SJSA1 (cell line): ENCODE results near the gene PADI6. TPM values are rescaled to one million over a fixed set of nuclear protein-coding genes. Genes with fewer than 3 reads are reported as not detected.
A peak's percentile ranks its signal among the peaks of the same experiment; 100 is the strongest.
"Not testable (repeated sequence)": the region's sequence is repeated elsewhere in the genome, so short reads cannot be mapped to it uniquely, and the experiment has no call there.

Source experiments
- DNase-seq, 2 experiments: peaks; one replicate each; pipeline ENCODE4 v3.0.0-alpha.2; 2015 to 2020; ENCODE audit warnings: low spot score in 2 of 2, low read depth in 1 of 2
- H3K27ac ChIP-seq: fragments of 250-450 bp; sonication (Bioruptor Pico); 2 replicates; pipeline ENCODE4 v1.5.1; 2020; ENCODE audit warnings: mild to moderate bottlenecking, moderate library complexity
- H3K27me3 ChIP-seq: fragments of 250-450 bp; sonication (Bioruptor Pico); replicated peaks from 2 replicates; pipeline ENCODE4 v1.5.1; 2020; ENCODE audit warnings: mild to moderate bottlenecking, moderate library complexity
- H3K36me3 ChIP-seq: fragments of 250-450 bp; sonication (Bioruptor Pico); 2 replicates; pipeline ENCODE4 v1.5.1; 2020; ENCODE audit warnings: mild to moderate bottlenecking
- H3K4me1 ChIP-seq: fragments of 250-450 bp; sonication (Bioruptor Pico); replicated peaks from 2 replicates; pipeline ENCODE4 v1.6.1; 2021; ENCODE audit warnings: mild to moderate bottlenecking
- H3K4me3 ChIP-seq: fragments of 250-450 bp; sonication (Bioruptor Pico); 2 replicates; pipeline ENCODE4 v1.5.1; 2020; ENCODE audit warnings: mild to moderate bottlenecking
- H3K9me3 ChIP-seq: fragments of 250-450 bp; sonication (Bioruptor Pico); replicated peaks from 2 replicates; pipeline ENCODE4 v1.5.1; 2020; ENCODE audit warnings: mild to moderate bottlenecking
- total RNA-seq: library from RNA; depleted of rRNA; stranded (reverse); fragments of >200 nt; shearing (Covaris generic); gene quantifications from 2 replicates; pipeline ENCODE4 v1.2.3, GENCODE V29; 2014; rRNA removed

Gene PADI6
- total RNA-seq = not detected in 2 replicates

DNA sequence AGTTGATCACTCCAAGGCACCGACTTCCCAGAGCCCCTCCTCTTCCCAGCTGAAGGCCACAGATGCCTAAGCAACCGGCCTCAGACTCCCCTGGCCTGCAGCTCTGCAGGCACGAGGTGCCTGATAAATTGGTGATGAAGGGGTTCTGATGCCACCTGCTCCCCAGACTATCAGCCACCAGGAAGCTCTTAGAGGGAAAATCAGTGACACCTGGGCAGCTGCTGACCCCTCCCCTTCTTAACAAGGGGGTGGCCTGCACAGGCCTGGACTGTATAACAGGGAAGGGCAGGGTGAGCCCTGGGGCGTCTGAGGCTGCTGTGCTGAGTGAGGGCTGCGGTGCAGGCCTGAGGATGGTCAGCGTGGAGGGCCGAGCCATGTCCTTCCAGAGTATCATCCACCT is at the start of gene PADI6:
Gene PADI6, plus strand, starts transcription at position 301 of the 400 bp plus-strand sequence. Its CDS starts 50 bp downstream, at position 351.
- Histone ChIP-seq H3K4me3 (no peak within 1 kb of the TSS), H3K36me3 (no peaks in the 10 kb centered on the region), H3K27me3 (peaks cover 9% of the 10 kb centered on the region), H3K4me1 (no peaks in the 10 kb centered on the region), H3K9me3 (no peaks in the 10 kb centered on the region), H3K27ac (no peak within 1 kb of the TSS)
- no peak for DNase-seq

DNA sequence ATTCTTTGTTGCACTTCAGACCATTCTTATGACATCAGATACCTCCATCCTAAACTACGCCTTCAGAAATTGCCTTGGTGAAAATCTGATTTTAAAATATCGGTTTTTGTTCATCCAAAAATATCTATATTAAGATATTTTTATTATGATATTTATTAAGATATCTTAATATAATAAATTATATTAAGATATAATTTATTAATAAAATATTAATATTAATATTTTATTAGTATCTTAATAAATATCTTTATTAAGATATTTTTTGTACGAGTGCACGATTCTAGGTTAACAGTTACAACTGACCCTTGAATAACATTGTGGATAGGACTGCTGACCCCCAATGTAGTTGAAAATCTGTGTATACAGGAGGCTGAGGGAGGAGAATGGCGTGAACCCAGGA is 43.1 kb upstream of the PADI6 start:
- DNase-seq = no peak
- Histone ChIP-seq H3K4me3 (no peak overlapping the region), H3K9me3 (no peaks in the 10 kb centered on the region; the same call in 1 of the 2 replicates), H3K27me3 (peaks cover 22% of the 10 kb centered on the region), H3K36me3 (no peaks in the 10 kb centered on the region), H3K4me1 (no peaks in the 10 kb centered on the region), H3K27ac (no peak overlapping the region)

DNA sequence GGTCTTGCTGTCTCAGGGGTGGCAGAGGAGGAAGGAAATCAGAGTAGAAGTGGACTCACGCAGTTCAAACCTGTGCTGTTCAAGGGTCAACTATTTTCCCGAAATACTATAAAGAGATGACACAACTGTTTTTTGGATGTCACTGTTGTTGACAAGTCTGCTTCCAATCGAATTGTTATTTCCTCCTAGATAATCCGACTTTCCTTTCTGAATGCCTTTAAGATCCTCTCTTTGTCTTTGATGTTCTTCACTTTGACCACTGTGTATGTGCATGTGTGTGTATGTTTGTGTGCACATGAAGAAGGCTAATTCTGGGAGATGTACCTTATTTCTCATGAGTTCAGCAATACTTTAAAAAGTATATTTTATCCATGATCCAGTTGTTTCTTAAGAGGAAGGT is 42.4 kb upstream of the PADI6 start:
- Histone ChIP-seq H3K4me1 (no peaks in the 10 kb centered on the region), H3K9me3 (no peaks in the 10 kb centered on the region; the same call in 1 of the 2 replicates), H3K36me3 (no peaks in the 10 kb centered on the region), H3K27ac (no peak overlapping the region), H3K27me3 (peaks cover 20% of the 10 kb centered on the region), H3K4me3 (no peak overlapping the region)
- no peak for DNase-seq

DNA sequence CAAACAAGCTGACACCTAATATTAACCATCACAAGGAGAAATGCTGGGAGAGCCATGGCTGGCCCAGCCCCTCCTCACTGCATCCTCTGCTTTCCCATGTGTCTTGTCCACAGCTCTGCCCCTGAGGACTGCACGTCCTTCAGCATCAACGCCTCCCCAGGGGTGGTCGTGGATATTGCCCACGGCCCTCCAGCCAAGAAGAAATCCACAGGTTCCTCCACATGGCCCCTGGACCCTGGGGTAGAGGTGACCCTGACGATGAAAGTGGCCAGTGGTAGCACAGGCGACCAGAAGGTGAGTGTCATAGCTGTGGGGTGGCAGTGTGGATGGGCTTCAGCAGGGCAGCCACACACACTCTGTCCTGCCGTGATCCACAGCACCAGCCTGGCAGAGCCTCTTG is 41.1 kb upstream of the PADI6 start:
- no peak for DNase-seq
- Histone ChIP-seq H3K4me1 (no peaks in the 10 kb centered on the region), H3K36me3 (no peaks in the 10 kb centered on the region), H3K27me3 (peaks cover 11% of the 10 kb centered on the region; the same call in 1 of the 2 replicates), H3K9me3 (no peaks in the 10 kb centered on the region; the same call in 1 of the 2 replicates), H3K4me3 (no peak overlapping the region), H3K27ac (no peak overlapping the region)

DNA sequence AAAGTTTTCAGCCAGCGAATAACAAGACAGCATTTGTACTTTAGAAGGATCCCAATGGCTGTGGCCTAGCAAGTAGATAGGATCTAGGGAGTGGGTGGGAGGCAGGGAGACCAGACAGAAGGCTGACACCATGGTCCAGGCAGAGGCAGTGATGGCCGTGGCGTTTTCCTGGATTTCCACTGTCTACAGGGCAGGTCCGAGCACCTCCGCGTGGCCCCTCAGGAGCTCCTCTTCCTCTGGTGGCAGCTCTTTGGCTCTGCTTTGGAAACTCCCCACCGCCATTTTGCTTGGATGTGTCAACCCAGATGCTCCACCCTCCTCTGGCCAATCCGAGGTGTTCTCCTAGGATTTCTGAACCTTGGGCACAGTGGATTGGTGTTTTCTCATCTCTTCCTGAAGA is 38.9 kb upstream of the PADI6 start:
- DNase-seq = no peak
- H3K4me1 ChIP-seq = no peaks in the 10 kb centered on the region
- H3K27me3 ChIP-seq = 0 out of 2 replicates have a peak, but pooled peaks cover 7% of the 10 kb centered on the region
- H3K9me3 ChIP-seq = no peaks in the 10 kb centered on the region; the same call in 1 of the 2 replicates
- no peak overlapping the region for H3K4me3 ChIP-seq
- H3K27ac ChIP-seq = no peak overlapping the region
- H3K36me3 ChIP-seq = no peaks in the 10 kb centered on the region

DNA sequence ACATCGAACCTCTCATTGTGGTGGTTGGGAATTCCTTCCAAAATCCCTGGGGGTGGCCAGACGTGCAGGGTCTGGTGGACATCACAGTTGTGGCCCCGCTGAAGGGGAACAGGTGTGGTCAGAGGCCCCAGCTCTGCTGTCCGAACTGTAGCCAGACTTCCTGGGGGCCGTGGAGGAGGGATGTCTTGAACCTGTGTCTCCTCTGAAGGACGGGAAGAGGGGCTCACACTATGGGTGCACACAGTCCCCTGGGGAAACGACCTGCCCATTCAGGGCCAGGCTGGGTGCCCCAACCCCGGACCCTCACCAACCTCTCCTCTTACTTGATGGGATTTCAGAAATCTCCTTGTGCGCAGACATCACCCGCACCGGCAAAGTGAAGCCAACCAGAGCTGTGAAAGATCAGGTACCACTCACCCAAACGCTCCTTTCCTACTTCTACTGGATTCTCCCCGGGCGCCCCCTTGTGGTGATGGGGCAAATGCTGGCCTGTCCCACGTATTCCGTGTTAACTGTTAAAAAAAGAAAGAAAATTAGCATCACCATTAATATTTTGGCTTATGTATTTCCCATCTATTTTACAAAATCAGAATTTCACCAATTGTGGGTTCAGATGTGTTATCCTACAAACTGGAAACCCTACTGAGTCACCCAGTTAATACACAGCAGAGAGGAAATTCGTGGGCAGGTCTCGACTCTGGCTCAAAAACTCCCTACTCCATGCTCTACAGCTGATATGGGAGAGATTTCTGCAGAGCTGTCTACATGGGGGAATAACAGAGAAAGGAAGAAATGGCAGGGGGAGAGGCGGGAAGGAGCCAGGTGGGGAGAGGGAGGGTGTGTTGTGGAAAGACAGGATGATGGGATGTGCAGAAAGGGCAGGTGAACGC is 35.9 kb upstream of the PADI6 start:
- H3K36me3 ChIP-seq = no peaks in the 10 kb centered on the region
- no peak overlapping the region for H3K27ac ChIP-seq
- DNase-seq = peak; percentile 54 to 81
- no peak overlapping the region for H3K4me3 ChIP-seq
- H3K9me3 ChIP-seq = no peaks in the 10 kb centered on the region; the same call in 1 of the 2 replicates
- no peaks in the 10 kb centered on the region for H3K27me3 ChIP-seq
- H3K4me1 ChIP-seq = no peaks in the 10 kb centered on the region

DNA sequence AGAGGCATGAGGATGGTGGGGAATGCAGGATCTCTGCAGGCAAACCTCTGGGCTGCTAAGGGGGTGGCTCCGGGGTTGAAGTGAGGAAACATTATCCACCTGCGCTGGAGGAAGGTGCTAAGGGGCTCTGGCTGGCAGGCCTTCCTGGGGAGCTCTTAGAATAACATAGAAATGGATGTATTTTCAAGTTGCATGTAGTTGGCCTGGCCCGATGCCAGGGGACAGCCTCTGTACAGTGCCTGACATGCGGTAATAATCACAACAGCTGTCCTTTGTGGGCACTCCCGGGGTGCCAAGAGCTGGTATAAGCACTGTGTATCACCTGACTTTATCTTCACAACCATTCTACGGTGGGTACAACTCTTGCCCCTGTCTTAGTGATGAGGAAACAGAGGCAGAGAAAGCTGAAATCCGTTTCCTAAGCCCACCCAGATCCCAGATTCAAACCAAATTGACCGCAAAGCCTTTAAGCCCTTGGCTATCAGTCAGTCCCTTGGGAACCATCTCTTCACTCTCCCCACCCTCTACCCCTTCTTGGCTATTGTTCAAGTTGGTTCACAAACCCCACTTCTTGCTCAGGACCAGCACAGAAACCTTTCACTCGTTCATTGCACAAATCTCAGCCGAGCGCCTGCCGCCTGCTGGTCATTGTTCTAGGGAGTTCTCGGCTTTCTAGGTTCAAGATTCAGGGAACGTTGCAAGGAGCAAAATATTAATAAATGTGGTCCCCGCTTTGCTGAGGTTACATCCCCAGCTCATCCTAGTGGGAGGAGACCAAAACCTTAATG is 33.1 kb upstream of the PADI6 start:
- H3K9me3 ChIP-seq = no peaks in the 10 kb centered on the region
- DNase-seq = no peak
- H3K4me3 ChIP-seq = no peak overlapping the region
- no peaks in the 10 kb centered on the region for H3K36me3 ChIP-seq
- H3K27me3 ChIP-seq = no peaks in the 10 kb centered on the region
- no peaks in the 10 kb centered on the region for H3K4me1 ChIP-seq
- no peak overlapping the region for H3K27ac ChIP-seq

DNA sequence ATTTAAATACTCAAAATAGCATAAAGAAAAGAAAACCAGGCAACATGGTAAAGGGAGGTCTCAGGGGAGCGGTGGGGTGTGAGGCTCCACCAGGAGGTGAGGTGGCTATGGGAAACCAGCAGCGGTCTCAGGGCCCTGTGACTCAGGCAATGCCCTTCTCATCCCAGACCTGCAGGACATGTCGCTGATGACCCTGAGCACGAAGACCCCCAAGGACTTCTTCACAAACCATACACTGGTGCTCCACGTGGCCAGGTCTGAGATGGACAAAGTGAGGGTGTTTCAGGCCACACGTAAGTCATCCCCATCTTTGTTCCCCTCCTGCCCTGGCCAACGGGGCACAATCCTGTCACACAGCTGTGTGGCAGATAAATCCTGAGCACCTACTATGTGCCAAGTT is 32.5 kb upstream of the PADI6 start:
- Histone ChIP-seq H3K27ac (no peak overlapping the region), H3K9me3 (no peaks in the 10 kb centered on the region), H3K4me3 (no peak overlapping the region), H3K27me3 (no peaks in the 10 kb centered on the region), H3K4me1 (no peaks in the 10 kb centered on the region), H3K36me3 (no peaks in the 10 kb centered on the region)
- DNase-seq = no peak

DNA sequence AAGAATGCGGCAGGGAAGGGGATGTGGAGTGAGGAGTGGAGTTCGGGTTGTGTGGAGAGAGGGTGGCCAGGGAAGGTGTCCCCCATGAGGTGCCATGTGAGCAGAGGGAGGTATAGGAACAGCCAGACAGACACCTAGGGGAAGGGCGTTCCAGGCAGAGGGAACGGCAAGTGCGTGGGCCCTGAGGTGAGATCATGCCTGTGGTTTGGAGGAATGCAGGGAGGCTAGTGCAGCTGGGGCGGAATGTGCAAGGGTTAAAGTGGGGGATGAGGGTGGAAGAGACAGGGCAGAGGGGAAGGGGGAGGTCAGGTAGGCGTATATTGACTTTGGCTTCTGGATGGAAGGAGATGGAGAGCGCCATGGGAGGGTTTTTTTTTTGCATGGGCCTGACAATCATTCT is 31.6 kb upstream of the PADI6 start:
- Histone ChIP-seq H3K4me1 (no peaks in the 10 kb centered on the region), H3K27me3 (no peaks in the 10 kb centered on the region), H3K9me3 (no peaks in the 10 kb centered on the region), H3K27ac (no peak overlapping the region), H3K36me3 (no peaks in the 10 kb centered on the region), H3K4me3 (no peak overlapping the region)
- no peak for DNase-seq

DNA sequence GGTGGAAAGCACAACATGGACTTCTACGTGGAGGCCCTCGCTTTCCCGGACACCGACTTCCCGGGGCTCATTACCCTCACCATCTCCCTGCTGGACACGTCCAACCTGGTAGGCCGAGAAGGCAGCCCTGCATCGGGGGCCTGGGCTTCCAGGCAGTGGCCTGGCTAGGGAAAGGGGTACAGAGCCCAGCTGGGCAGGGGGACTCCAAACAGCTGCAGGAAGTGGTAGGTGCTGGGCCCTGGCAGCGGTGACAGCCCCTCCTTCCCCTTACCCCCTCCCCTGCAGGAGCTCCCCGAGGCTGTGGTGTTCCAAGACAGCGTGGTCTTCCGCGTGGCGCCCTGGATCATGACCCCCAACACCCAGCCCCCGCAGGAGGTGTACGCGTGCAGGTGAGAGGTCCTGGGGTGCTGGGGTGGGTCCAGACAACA is 30.0 kb upstream of the PADI6 start:
- Histone ChIP-seq H3K27ac (no peak overlapping the region), H3K4me3 (no peak overlapping the region), H3K4me1 (no peaks in the 10 kb centered on the region), H3K9me3 (no peaks in the 10 kb centered on the region), H3K36me3 (no peaks in the 10 kb centered on the region), H3K27me3 (no peaks in the 10 kb centered on the region)
- no peak for DNase-seq

DNA sequence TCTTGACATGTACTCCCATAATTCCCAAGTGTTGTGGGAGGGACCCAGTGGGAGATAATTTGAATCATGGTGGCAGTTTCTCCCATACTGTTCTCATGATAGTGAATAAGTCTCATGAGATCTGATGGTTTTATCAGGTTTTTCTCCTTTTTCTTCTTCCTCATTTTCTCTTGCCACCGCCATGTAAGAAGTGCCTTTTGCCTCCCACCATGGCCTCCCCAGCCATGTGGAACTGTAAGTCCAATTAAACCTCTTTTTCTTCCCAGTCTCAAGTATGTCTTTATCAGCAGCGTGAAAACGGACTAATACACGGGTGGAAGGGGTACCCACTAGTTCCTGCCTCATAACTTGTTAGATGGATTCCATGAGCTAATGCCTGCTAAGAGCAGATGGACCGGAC is 26.5 kb upstream of the PADI6 start:
- H3K36me3 ChIP-seq, H3K27ac ChIP-seq, DNase-seq, H3K4me1 ChIP-seq, H3K27me3 ChIP-seq, H3K4me3 ChIP-seq, H3K9me3 ChIP-seq: not testable (repeated sequence)

DNA sequence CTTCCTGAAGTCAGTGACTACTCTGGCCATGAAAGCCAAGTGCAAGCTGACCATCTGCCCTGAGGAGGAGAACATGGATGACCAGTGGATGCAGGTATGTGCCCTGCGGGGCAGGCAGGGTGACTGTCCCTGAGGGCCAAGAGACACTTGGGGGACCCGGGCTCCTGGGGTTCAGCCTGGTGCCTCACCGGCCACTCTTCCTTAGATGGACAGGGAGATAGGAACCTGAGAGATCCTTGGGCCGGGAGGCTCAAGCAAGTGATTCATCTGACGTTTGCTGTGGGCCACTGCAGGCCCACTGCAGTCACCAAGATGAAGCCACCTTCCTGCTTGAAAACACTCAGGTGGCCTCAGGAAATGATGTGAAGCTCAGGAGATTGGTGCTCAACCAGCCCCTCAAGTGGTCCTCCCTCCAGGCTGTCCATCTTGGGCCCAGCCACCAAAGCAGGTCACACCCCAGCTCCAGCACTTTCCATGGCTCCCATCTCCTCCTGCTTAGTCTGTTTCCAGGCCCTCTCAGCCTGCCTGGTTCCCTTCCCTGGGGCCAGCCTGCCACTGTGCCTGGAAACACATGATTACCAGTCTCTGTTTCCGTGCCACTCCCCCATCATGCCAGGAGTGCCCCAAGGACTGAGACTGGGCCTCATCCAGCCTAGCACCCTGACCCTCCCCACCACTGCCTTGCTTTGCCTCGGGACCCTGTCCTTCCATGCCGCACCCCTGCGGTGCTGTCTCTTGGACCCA is 25.8 kb upstream of the PADI6 start:
- DNase-seq = no peak
- H3K4me1 ChIP-seq = no peaks in the 10 kb centered on the region
- H3K9me3 ChIP-seq = no peaks in the 10 kb centered on the region
- no peaks in the 10 kb centered on the region for H3K27me3 ChIP-seq
- no peaks in the 10 kb centered on the region for H3K36me3 ChIP-seq
- H3K4me3 ChIP-seq = no peak overlapping the region
- H3K27ac ChIP-seq = no peak overlapping the region

DNA sequence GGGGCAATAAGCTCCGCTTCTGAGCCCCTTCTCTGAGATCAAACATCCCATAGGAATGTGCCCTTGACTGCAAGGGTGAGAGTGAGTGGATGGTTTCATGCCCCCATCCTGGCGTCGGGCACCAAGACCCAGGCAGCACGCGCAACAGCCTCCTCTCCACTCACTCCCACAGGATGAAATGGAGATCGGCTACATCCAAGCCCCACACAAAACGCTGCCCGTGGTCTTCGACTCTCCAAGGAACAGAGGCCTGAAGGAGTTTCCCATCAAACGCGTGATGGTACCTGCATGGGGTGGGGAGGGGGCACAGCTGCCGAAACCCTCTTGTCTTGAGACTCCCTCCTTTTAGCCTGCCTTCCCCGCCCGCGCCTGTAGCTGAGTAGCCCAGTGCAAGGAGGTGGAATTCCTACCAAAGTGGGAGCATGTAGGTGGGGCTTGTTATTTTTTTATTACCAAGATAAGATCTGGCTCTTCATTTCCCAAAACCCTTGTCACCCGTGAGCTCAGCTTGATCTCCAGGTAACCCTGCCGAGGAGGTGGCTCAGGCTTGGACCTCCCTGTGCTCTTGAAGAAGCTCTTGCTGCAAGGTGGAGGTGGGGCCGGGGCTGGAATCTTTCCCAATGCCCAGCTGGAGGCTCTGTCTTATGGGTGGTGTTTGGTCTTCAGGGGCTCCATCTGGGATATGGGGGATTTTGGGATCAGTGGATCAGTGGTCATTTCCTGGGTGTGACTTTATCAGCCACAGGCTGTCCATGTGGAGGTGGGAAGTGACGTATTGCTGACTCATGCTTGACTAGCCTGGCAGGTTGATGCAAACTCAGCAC is 24.0 kb upstream of the PADI6 start:
- no peak for DNase-seq
- Histone ChIP-seq H3K27me3 (no peaks in the 10 kb centered on the region), H3K36me3 (no peaks in the 10 kb centered on the region), H3K4me3 (no peak overlapping the region), H3K4me1 (no peaks in the 10 kb centered on the region), H3K27ac (no peak overlapping the region), H3K9me3 (no peaks in the 10 kb centered on the region)
